ENCODE results near the gene TMEM225.
"Not testable (repeated sequence)": the region's sequence is repeated elsewhere in the genome, so short reads cannot be mapped to it uniquely, and the experiment has no call there.

Gene TMEM225, protein sequence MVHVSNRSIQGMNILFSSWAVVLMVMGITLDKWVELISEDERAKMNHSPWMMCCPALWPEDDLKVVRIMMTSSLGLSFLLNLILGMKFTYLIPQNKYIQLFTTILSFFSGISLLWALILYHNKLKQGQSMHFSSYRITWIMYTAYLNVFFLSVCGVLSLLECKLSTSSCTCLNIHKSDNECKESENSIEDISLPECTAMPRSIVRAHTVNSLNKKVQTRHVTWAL

DNA sequence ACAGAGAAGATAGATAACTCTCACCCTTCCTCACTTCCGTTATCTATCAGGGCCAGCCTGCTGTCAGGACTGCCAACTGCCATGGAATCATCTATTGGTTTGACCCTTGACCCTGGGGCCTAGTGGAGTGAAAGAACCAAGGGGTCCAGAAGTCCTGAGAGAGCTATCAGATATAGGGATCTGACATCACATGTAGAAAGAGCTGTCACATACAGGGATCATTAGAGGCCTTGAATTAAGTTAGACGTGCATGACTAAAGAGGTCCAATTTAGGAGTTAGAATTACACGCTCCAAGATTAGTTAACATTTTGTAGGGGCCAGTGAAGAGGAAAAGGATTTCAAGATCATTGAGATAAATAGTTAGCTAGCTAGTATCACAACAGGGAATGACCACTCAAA is at the start of gene TMEM225:
TSS of gene TMEM225 (minus strand) at position 101 of the 400 bp plus-strand sequence. CDS start 245 bp downstream, outside the sequence.
- no peak for DNase-seq

DNA sequence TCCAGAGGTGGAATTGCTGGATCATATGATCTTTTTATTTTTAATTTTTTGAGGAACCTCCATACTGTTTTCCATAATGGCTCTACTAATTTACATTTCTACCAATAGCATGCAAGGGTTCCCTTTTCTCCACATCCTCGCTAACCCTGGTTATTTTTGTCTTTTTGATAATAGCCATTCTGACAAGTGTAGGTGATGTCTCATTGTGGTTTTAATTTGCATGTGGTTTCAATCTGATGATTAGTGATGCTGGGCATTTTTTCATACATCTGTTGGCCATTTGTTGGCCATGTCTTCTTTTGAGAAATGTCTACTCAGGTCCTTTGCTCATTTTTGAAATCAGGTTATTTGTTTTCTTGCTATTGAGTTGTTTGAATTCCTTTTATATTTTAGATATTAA is 38.6 kb upstream of the TMEM225 start:
- no peak for DNase-seq

DNA sequence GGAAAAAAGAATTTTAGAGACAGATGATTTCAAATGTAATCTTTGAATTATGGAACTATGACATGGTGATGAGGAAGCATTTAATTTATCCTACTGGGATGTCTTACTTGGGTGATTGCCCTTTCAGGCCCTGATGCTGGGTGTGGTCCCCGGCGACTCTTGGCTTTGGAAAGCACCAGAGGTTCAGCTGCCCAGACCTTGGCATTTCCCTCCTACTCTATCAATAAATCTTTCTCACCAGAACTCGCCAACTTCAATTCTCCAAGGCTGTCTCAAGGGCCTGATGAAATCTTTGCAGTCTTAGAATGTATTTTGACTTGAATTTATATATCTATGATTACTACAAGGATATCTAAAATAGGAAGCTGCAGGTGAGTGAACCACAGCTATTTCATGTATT is 35.5 kb upstream of the TMEM225 start:
- DNase-seq = no peak

DNA sequence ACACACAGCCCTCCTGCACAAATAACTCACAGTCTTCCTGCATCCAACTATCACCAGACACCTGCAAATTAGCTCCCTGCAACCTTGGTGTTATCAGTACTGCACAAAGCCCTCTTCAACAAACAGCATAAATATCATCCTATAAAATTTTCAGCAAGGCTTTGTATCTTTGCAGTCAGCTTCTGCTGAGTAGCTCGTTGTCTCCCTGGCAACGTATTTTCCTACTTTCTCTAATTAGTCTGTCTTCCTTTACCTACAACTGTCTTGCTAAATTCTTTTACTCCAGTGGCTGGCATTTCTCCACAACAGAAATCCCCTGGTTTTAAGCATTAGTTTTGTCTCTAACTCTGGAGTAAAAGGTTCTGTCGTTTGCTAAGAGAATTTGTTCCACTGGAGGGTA is 20.4 kb upstream of the TMEM225 start:
- DNase-seq = no peak

DNA sequence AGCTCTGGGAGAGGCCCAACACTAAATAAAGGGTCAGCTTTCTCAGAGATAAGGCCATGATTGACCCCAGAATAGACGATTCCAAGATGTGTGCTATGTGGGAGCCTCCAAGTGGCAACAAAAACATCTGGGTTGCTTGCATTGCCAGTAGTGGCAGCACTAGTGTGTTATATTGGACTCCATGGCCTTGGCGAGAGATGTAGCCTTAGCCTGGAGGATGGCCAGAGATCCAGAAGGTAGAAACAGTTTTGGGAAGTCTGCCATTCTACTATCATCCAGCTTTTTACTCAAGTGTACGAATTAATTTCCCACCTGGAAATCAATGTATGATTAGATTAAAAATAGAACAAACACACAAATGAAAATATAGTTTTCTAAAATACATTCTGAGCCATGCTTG is 19.5 kb upstream of the TMEM225 start:
- DNase-seq = no peak

DNA sequence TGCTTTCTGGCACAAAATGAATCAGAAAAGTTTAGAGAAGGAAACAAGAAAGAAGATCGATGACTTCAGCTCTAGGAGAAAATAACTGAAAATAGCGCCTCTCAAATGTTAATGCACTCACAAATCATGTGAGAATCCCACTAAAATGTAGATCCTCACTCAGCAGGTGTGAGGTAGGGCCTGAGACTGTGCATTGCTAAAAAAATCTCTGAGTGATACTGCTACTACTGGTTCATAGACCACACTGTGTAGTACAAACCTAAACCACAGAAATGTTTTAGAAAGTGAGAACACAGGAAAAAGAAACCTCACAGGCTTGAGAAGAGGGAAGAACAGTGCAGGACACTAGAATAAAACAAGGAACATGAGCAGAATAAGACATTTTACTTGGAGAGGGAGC is 18.5 kb upstream of the TMEM225 start:
- no peak for DNase-seq

DNA sequence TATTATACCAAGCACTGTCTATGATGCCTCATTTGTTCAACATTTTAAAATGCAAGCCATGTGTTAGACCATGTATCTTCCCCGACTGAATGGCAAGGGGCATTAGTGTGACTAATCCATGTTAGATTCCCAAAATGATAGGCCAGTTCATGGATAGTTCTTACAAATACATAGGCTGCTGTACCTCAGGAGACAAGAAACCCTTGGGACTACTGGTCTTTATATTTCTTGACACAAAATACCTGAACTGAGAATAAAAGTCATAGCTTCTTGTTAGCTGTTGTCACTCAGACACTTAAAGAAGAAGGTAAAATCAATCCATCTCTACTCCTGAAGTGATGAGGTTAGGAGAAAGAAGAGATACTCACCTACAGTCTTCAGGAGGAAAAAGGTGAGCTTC is 16.4 kb upstream of the TMEM225 start, which contains the start of gene OR8D4:
TSS of gene OR8D4 (plus strand) at position 301 of the 400 bp plus-strand sequence. CDS start 4,265 bp downstream, outside the sequence.
- DNase-seq = no peak

DNA sequence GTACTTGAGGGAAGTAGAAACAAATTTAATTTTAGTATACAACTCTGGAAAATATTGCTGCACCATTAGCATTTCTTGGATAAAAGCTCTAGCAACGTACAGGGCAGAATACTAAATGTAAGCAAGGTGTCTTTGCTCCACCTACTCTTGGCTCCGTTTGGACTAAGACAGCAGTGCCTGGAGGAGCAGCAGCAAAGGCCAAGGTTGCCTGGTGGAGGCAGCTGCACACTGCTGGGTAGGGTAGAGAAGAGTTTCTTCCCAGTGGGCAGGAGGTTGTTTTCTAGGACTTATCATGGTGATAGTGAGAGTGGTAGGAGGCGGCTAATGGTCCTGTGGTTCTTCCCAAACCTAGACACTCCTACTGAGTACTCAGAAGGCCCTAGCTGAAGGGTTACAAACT is 14.3 kb upstream of the TMEM225 start:
- no peak for DNase-seq

DNA sequence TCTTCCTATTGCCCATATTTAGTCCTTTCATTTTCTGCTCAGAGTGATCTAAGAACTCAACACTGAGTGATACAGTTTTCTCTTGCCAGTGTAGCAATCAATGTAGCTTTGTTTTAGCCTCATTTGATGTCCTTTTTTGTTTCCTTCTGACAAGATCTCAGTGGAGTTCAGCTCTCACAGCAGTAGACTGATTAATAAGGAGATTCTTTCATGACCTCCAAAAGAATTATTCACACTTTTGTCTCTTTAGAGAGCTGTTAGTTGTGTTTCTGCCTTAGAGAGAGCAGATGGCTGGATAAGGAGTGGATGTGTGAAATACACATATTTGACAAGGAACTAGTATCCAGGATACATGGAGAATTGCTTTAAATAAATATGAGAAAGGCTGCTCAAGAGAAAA is 6.6 kb upstream of the TMEM225 start:
- no peak for DNase-seq

DNA sequence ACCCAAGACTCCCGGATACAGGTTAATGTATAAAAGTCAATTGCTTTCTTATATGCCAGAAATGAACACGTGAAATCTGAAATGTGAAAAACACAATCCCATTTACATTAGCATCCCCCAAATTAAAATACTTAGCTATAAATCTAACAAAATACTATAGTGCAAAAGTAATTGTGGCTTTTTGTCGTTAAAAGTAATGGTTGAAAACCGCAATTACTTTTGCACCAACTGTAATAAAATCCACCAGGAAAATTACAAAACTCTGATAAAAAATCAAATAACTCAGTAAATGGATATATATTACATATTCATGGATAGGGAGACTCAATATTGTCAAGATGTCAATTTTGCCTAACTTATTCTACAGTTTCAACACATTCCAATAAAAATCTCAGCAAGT is 4.6 kb downstream of the TMEM225 start:
- no peak for DNase-seq

DNA sequence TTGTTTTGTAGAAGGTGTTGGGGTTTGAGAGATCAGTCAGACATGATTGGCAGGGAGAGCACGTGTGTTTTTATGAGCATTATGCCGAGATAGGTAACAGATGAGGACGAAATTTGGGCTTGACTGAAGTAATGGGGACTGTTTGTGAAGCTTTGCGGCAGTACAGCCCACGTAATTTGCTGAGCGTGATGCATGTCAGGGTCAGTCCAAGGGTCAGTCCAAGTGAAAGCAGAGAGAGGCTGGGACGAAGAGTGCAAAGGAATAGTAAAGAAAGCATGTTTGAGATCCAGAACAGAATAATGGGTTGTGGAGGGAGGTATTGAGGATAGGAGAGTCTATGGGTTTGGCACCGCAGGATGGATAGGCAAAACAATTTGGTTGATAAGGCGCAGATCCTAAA is 17.7 kb downstream of the TMEM225 start:
- DNase-seq = not testable (repeated sequence)

DNA sequence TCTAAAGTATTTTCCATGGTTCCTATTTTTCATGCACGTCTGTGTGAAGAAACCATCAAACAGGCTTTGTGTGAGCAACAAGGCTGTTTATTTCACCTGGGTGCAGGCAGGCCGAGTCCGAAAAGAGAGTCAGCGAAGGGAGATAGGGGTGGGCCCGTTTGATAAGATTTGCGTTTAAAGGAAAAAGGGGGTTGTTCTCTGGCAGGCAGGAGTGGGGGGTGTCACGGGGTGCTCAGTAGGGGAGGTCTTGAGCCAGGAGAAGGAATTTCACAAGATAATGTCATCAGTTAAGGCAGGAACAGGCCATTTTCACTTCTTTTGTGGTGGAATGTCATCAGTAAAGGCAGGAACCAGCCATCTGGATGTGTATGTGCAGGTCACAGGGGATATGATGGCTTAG is 20.2 kb downstream of the TMEM225 start:
- DNase-seq = not testable (repeated sequence)

DNA sequence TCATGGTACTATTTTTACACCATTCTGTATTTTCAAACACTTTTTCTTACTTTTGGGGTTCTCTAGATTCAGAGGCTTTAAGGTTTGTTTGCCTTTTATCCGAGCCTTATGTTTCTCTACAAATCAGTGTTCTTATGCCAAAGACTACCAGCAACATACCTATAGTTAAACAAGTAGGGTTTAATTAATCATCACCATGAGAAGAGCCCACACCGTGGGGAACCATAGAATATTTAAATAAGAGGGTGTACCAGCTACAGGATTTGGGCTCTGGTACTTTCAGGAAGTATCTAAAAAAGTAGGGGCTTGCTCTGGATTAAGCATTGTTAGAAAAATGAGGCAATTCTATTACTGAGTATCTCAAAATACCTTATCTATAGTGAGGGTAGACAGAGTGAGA is 25.7 kb downstream of the TMEM225 start:
- DNase-seq = no peak

DNA sequence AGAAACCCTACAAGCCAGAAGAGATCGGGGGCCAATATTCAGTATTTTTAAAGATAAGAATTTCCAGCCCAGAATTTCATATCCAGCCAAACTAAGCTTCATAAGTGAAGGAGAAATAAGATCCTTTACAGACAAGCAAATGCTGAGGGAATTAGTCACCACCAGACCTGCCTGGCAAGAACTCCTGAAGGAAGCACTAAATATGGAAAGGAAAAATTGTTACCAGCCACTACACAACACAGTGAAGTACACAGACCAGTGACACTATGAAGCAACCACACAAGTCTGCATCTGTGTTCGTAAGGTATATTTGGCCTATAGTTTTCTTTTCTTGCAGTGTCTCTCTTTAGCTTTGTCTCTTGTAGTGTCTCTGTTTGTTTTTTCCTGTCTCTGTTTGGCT is 29.0 kb downstream of the TMEM225 start:
- no peak for DNase-seq

DNA sequence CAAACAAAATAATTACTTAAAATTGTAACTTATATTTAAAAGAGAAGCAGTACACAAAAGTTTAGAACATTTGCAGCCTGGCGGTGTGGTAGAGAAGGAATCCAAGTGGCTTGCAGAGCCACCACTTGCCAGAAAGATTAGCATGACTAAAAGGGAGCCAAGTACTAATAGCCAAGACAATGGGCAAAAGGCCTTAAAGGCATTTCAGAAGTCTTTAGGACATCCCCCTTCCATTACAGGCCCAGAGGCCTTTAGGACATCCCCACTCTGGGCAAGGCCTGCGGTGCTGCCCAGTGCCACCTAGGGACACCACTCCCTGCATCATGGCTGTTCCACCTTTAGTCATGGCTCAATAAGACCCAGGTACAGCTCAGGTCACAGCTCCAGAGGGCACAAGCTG is 32.4 kb downstream of the TMEM225 start:
- DNase-seq = no peak

DNA sequence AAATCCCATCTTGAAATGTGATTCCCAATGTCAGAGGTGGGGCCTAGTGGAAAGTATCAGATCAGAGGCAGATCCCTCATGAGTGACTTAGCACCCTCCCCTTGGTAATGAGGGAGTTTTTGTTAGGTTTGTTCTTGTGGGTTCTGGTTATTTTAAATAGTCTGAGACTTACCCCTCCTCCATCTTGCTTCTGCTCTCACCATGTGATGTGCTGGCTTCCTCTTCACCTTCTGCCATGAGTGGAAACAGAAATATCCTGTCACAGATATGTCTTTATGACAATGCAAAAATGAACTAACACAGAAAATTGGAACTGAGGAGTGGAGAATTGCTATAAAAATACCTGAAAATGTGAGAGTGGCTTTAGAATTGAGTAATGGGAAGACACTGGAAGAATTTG is 33.1 kb downstream of the TMEM225 start:
- DNase-seq = no peak

DNA sequence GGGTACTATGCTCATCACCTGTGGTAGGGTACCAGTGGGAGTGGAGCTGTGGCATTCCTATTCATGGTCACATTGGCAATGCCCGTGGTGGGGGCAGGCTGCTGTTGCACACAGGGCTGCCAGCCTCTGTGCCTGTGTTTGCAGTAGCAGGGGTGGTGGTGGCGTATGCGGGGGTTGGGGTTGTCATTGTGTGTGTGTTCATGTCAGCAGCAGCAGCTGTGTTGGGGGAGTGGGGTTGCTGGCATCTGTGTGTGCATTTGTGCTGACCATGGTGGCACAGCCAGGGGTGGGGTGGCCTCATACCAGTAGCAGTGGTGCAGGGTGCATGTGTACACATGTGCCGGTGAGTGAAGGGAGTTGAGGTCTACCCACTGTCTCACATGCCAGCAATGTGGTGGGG is 34.4 kb downstream of the TMEM225 start:
- DNase-seq = no peak

DNA sequence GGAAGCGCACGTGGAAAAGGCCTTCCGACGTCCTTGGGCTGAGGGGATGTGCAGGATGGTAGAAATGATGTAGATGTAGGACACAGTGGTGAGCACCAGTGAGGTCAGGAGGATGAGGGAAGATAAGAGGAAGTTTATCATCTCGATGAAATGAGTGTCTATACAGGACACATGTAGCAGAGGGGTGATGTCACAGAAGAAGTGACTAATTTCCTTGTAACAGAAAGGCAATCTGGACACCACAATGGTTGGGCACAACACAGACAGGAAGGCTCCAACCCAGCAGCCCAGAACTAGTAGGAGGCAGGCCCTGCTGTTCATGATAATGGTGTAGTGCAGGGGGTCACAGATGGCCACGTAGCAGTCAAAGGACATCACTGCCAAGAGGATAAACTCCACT is 44.3 kb downstream of the TMEM225 start:
- DNase-seq = no peak

DNA sequence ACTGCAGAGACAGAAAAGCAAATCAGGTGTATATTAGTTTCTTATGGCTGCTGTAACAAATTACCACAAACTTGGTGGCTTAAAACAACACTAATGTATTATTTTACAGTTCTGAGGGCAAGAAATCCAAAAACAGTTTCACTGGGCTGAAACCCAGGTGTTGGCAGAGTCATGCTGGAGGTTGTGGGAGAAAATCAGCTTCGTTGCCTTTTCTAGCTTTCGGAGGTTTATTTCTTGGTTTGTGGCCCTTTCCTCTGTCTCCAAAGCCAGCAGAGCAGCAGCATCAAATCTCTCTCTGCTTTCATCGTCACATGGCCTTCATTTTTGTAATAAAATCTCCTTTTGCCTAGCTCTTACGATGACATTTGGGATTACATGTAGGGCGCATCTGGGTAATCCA is 46.3 kb downstream of the TMEM225 start:
- no peak for DNase-seq

DNA sequence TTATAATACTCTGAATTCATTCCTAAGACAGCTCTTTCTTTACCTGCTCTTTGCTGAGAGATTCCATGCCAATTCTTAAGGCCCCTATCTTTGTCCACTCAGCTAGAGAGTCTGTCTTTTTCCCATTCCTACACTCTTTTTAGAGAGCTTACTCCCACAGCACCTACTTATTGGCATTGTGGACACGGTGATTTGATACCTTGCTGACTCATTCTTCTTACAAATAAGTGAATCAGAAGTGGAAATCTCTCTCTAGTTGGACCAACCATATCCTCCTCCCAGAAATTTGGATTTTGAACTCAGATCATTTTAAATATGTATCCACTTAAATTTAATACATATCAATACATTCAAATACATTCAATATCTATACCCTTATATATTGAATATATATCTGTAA is 46.8 kb downstream of the TMEM225 start:
- DNase-seq = no peak

DNA sequence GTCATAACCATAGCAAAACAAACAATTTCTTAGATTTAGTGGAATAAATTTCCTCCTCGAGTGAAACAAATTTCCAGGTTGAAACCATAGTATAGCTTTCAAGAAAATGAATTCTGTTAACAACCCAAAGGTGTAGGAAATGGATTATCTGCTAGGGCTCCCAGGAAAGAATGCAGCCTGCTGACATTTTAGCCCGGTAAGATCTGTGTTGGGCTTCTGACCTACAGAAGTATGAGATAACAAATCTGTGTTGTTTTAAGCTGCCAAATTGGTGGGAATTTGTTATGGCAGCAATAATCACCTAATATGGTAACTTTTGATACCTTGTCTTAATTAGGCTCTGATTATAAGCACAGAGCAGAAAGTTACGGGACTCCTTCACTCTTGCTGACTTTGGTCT is 47.3 kb downstream of the TMEM225 start:
- DNase-seq = no peak

DNA sequence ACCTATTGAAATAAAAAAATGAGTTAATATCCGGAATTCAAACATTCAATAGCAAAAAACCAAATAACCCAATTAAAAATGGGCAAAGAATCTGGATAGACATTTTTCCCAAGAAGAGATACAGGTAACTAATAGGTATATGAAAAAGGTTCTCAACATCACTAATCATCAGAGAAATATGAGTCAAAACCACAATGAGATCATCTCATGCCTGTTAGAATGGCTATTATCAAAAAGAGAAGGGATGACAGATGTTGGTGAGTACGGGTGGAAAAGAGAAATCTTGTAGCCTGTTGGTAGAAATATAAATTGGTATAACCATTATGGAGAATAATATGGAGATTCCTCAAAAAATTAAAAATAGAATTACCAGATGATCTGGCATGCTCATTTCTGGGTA is 52.4 kb downstream of the TMEM225 start:
- no peak for DNase-seq

Data from fibroblast of skin of right biceps (primary cell).